HUES64 (cell line): ENCODE measurements around the gene KRTCAP2.

Source experiments
- H3K27ac ChIP-seq: 2 replicates; pipeline ENCODE4 v1.7.0; 2013; ENCODE audit warnings: low read depth, low read length, inconsistent platforms
- H3K27me3 ChIP-seq: 2 replicates; pipeline ENCODE4 v1.6.1; 2013; ENCODE audit warnings: mild to moderate bottlenecking, low read length; ENCODE audit not compliant: insufficient read depth
- H3K36me3 ChIP-seq: 2 replicates; pipeline ENCODE4 v1.6.1; 2013; ENCODE audit warnings: mild to moderate bottlenecking, low read length; ENCODE audit not compliant: insufficient read depth
- H3K4me1 ChIP-seq: 2 replicates; pipeline ENCODE4 v1.6.1; 2013; ENCODE audit warnings: mild to moderate bottlenecking, low read length, moderate library complexity; ENCODE audit not compliant: insufficient read depth
- H3K4me3 ChIP-seq: 2 replicates; pipeline ENCODE4 v1.5.1; 2013; ENCODE audit warnings: mild to moderate bottlenecking, low read length, moderate library complexity
- H3K9ac ChIP-seq: 2 replicates; pipeline ENCODE4 v1.6.1; 2013; ENCODE audit warnings: mild to moderate bottlenecking, low read depth, low read length
- H3K9me3 ChIP-seq: 2 replicates; pipeline ENCODE4 v1.6.1; 2013; ENCODE audit warnings: low read depth, low read length; ENCODE audit not compliant: insufficient read depth
- WGBS: fragments of 150-250, 120-280 bp; methylation state at CpG from one replicate; pipeline ENCODE4 v1.1.7; 2013; ENCODE audit warnings: missing lambda C conversion rate; 5-methylcytosine and 5-hydroxymethylcytosine counted together

KRTCAP2 gene

GRCh38 chr1:155127967-155128754 lies 44.9 kb downstream of the KRTCAP2 start:
- Histone ChIP-seq H3K9me3 (no peaks in the 10 kb centered on the region), H3K27ac (no peak overlapping the region), H3K36me3 (peaks cover 8% of the 10 kb centered on the region), H3K27me3 (peaks cover 62% of the 10 kb centered on the region), H3K4me1 (peaks cover 52% of the 10 kb centered on the region), H3K4me3 (peak overlapping the region; percentile 64), H3K9ac (peak overlapping the region; percentile 47; the same call in 1 of the 2 replicates)
- WGBS = 4% methylated on average over 17 of the region's 17 CpGs

- Histone ChIP-seq H3K27me3 (peaks cover 62% of the 10 kb centered on the region), H3K9ac (peak within 1 kb of the TSS; percentile 47; the same call in 1 of the 2 replicates), H3K4me3 (peak within 1 kb of the TSS; percentile 64), H3K9me3 (no peaks in the 10 kb centered on the region), H3K4me1 (peaks cover 52% of the 10 kb centered on the region), H3K36me3 (peaks cover 8% of the 10 kb centered on the region), H3K27ac (no peak within 1 kb of the TSS)
- WGBS = under 1% methylated on average over 75 of the region's 76 CpGs
These were observed 45.8 kb downstream of the KRTCAP2 start, which contains the start of gene EFNA1 for GRCh38 chr1:155127105-155127966. EFNA1 (plus strand) TSS chr1:155127876; CDS start chr1:155127978, 102 bp downstream.

- Histone ChIP-seq H3K27me3 (peaks cover 65% of the 10 kb centered on the region), H3K36me3 (peaks cover 5% of the 10 kb centered on the region), H3K9me3 (no peaks in the 10 kb centered on the region), H3K4me3 (peak overlapping the region; percentile 64), H3K9ac (no peak overlapping the region), H3K27ac (no peak overlapping the region), H3K4me1 (peaks cover 52% of the 10 kb centered on the region)
- under 1% methylated on average over 32 of the region's 32 CpGs for WGBS
These were observed 46.5 kb downstream of the KRTCAP2 start for GRCh38 chr1:155126556-155127104.

GRCh38 chr1:155125946-155126555 lies 47.1 kb downstream of the KRTCAP2 start:
- Histone ChIP-seq H3K4me1 (peaks cover 52% of the 10 kb centered on the region), H3K27ac (no peak overlapping the region)
- WGBS = 3% methylated on average over 53 of the region's 53 CpGs

GRCh38 chr1:155125511-155125945 lies 47.6 kb downstream of the KRTCAP2 start:
- Histone ChIP-seq H3K4me1 (peaks cover 47% of the 10 kb centered on the region), H3K36me3 (no peaks in the 10 kb centered on the region), H3K9ac (no peak overlapping the region), H3K27ac (no peak overlapping the region), H3K4me3 (peak overlapping the region; percentile 64), H3K9me3 (no peaks in the 10 kb centered on the region), H3K27me3 (peaks cover 65% of the 10 kb centered on the region)
- WGBS = 29% methylated on average over 11 of the region's 11 CpGs

More at GRCh38 chr1:155125946-155126555, 47.1 kb downstream of the KRTCAP2 start:
- Histone ChIP-seq H3K9me3 (no peaks in the 10 kb centered on the region), H3K4me3 (peak overlapping the region; percentile 64), H3K36me3 (no peaks in the 10 kb centered on the region), H3K27me3 (peaks cover 65% of the 10 kb centered on the region), H3K9ac (peak overlapping the region; percentile 22; the same call in 1 of the 2 replicates)

- Histone ChIP-seq H3K27ac (no peak overlapping the region), H3K27me3 (peaks cover 70% of the 10 kb centered on the region), H3K4me3 (no peak overlapping the region), H3K36me3 (no peaks in the 10 kb centered on the region), H3K9ac (no peak overlapping the region), H3K9me3 (no peaks in the 10 kb centered on the region), H3K4me1 (peaks cover 41% of the 10 kb centered on the region)
- WGBS = 41% methylated on average over 16 of the region's 16 CpGs
These were observed 48.3 kb downstream of the KRTCAP2 start for GRCh38 chr1:155124503-155125463.

- Histone ChIP-seq H3K4me1 (peaks cover 31% of the 10 kb centered on the region), H3K27me3 (peaks cover 60% of the 10 kb centered on the region), H3K36me3 (no peaks in the 10 kb centered on the region), H3K27ac (no peak overlapping the region), H3K4me3 (no peak overlapping the region), H3K9ac (no peak overlapping the region), H3K9me3 (no peaks in the 10 kb centered on the region)
- 81% methylated on average over 3 of the region's 4 CpGs for WGBS
These were observed 49.3 kb downstream of the KRTCAP2 start for GRCh38 chr1:155123801-155124200.

GRCh38 chr1:155122308-155122707 lies 50.8 kb downstream of the KRTCAP2 start:
- H3K36me3 ChIP-seq = no peaks in the 10 kb centered on the region
- WGBS = 83% methylated on average over 2 of the region's 2 CpGs
- H3K27me3 ChIP-seq = peaks cover 46% of the 10 kb centered on the region
- no peak overlapping the region for H3K9ac ChIP-seq
- no peak overlapping the region for H3K27ac ChIP-seq
- no peaks in the 10 kb centered on the region for H3K9me3 ChIP-seq
- peaks cover 21% of the 10 kb centered on the region for H3K4me1 ChIP-seq
- no peak overlapping the region for H3K4me3 ChIP-seq

- Histone ChIP-seq H3K4me1 (peaks cover 17% of the 10 kb centered on the region), H3K27ac (no peak overlapping the region), H3K9me3 (no peaks in the 10 kb centered on the region), H3K9ac (no peak overlapping the region), H3K27me3 (peaks cover 35% of the 10 kb centered on the region), H3K36me3 (no peaks in the 10 kb centered on the region), H3K4me3 (no peak overlapping the region)
- WGBS = 87% methylated on average over 2 of the region's 2 CpGs
These were observed 51.9 kb downstream of the KRTCAP2 start for GRCh38 chr1:155121249-155121648.

DNA sequence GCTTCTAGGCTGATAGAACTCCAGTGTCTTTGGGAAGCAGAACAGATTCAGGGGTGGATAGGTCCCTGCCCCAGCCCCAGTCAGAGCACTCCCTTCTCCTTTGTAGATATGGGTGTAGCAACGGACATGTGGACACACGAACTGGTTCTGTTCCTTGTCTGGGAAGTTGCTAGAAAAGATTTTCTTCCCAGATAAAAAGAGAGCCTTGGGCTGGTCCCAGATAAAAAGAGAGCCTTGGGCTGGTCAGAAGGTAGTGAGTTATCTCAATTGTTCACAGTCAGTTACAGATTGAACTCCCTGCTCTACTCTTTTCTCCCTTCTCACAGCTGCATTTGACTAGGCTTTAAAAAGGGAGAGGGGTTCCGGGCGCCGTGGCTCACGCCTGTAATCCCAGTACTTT lies 52.9 kb downstream of the KRTCAP2 start:
- peaks cover 10% of the 10 kb centered on the region for H3K4me1 ChIP-seq
- WGBS = 84% methylated on average over 6 of the region's 6 CpGs
- no peak overlapping the region for H3K27ac ChIP-seq
- H3K36me3 ChIP-seq = no peaks in the 10 kb centered on the region
- H3K9ac ChIP-seq = no peak overlapping the region
- H3K9me3 ChIP-seq = no peaks in the 10 kb centered on the region
- H3K27me3 ChIP-seq = peaks cover 25% of the 10 kb centered on the region
- no peak overlapping the region for H3K4me3 ChIP-seq
